IMR-90 (cell line): ENCODE data around the gene PCGF5. TPM values are rescaled to one million over a fixed set of nuclear protein-coding genes. Genes with fewer than 3 reads are reported as not detected.

Experiments used
- ATAC-seq: fragments of 200-7000 bp; cut with Tn5 transposase; 2 replicates; pipeline ENCODE4 v1.9.1; 2020; ENCODE audit warnings: low read depth, mild to moderate bottlenecking, moderate library complexity
- BruUV-seq: library from RNA; stranded (reverse); fragments of 400-500 nt; replicated peaks from 2 replicates; lab custom pipeline; 2021; lab: Mats Ljungman, UMichigan
- CTCF ChIA-PET: fragments of 300-600 bp; formaldehyde crosslinking; extraction: SDS; loops from one replicate; lab custom pipeline; 2021; ENCODE audit warnings: antibody characterized with exemption; lab: Yijun Ruan, JAX
- POLR2A ChIA-PET: fragments of 300-600 bp; sonication (Branson Sonifier 250); formaldehyde crosslinking; loops from one replicate; lab custom pipeline; 2022; ENCODE audit warnings: antibody characterized with exemption; ENCODE audit not compliant: unreplicated experiment; lab: Charles Lee
- DNase-seq: peaks from one replicate; pipeline ENCODE4 v3.0.0; 2013
- H2AFZ ChIP-seq: replicated peaks from 2 replicates; pipeline ENCODE3; 2013; ENCODE audit warnings: low read length, mild to moderate bottlenecking; ENCODE audit not compliant: poor library complexity
- H2AK5ac ChIP-seq: 2 replicates; pipeline ENCODE4 v1.6.1; 2013; ENCODE audit warnings: low read depth, low read length, inconsistent platforms
- H2AK9ac ChIP-seq: replicated peaks from 2 replicates; pipeline ENCODE3; 2013; ENCODE audit warnings: mild to moderate bottlenecking, low read depth, low read length, moderate library complexity; ENCODE audit not compliant: poor library complexity
- H2BK120ac ChIP-seq: 2 replicates; pipeline ENCODE4 v1.6.1; 2013; ENCODE audit warnings: low read depth, low read length, inconsistent platforms
- H2BK15ac ChIP-seq: 3 replicates; pipeline ENCODE4 v1.6.1; 2013; ENCODE audit warnings: low read depth, low read length, inconsistent platforms
- H2BK20ac ChIP-seq: 2 replicates; pipeline ENCODE4 v1.6.1; 2013; ENCODE audit warnings: low read depth, mild to moderate bottlenecking, inconsistent platforms, low read length, moderate library complexity
- H2BK5ac ChIP-seq: 2 replicates; pipeline ENCODE4 v1.6.1; 2013; ENCODE audit warnings: mild to moderate bottlenecking, low read depth, low read length, inconsistent platforms; ENCODE audit not compliant: poor library complexity, severe bottlenecking
- H3K14ac ChIP-seq: replicated peaks from 2 replicates; pipeline ENCODE4 v1.6.1; 2013; ENCODE audit warnings: low read depth, low read length, inconsistent platforms
- H3K18ac ChIP-seq: 2 replicates; pipeline ENCODE4 v1.6.1; 2013; ENCODE audit warnings: low read depth, low read length, control low read depth
- H3K23ac ChIP-seq: 2 replicates; pipeline ENCODE4 v1.6.1; 2013; ENCODE audit warnings: low read depth, low read length, inconsistent platforms
- H3K27ac ChIP-seq: 2 replicates; pipeline ENCODE4 v1.5.1; 2013; ENCODE audit warnings: mild to moderate bottlenecking, control low read depth, low read length; ENCODE audit not compliant: insufficient read depth
- H3K27me3 ChIP-seq: 2 replicates; pipeline ENCODE4 v1.6.1; 2013; ENCODE audit warnings: low read length; ENCODE audit not compliant: control insufficient read depth, insufficient read depth
- H3K36me3 ChIP-seq: 2 replicates; pipeline ENCODE4 v1.6.1; 2013; ENCODE audit warnings: low read length, mixed read lengths; ENCODE audit not compliant: control insufficient read depth, insufficient read depth
- H3K4ac ChIP-seq: 2 replicates; pipeline ENCODE4 v1.6.1; 2013; ENCODE audit warnings: low read depth, low read length, inconsistent platforms
- H3K4me1 ChIP-seq: 2 replicates; pipeline ENCODE4 v1.6.1; 2013; ENCODE audit warnings: low read length, mixed read lengths; ENCODE audit not compliant: control insufficient read depth, insufficient read depth
- H3K4me2 ChIP-seq: 2 replicates; pipeline ENCODE4 v1.6.1; 2013; ENCODE audit warnings: low read depth, mild to moderate bottlenecking, control low read depth, low read length, moderate library complexity
- H3K4me3 ChIP-seq: 2 replicates; pipeline ENCODE4 v1.5.1; 2013; ENCODE audit warnings: low read depth, mild to moderate bottlenecking, control low read depth, low read length, moderate library complexity; ENCODE audit not compliant: insufficient read depth
- H3K56ac ChIP-seq: 2 replicates; pipeline ENCODE4 v1.6.1; 2013; ENCODE audit warnings: low read length, inconsistent platforms; ENCODE audit not compliant: insufficient read depth; ENCODE audit errors: extremely low read depth
- H3K79me1 ChIP-seq, 2 experiments: 2 replicates each; pipeline ENCODE4 v1.6.1; 2013; ENCODE audit warnings: low read length in 2 of 2, inconsistent platforms in 1 of 2, low read depth in 1 of 2
- H3K9ac ChIP-seq: 2 replicates; pipeline ENCODE4 v1.6.1; 2013; ENCODE audit warnings: low read depth, low read length, control low read depth
- H3K9me1 ChIP-seq: 2 replicates; pipeline ENCODE4 v1.6.1; 2013; ENCODE audit warnings: low read length, inconsistent platforms; ENCODE audit not compliant: insufficient read depth
- H3K9me3 ChIP-seq: 2 replicates; pipeline ENCODE4 v1.6.1; 2013; ENCODE audit warnings: low read length; ENCODE audit not compliant: control insufficient read depth, insufficient read depth
- H4K20me1 ChIP-seq: 2 replicates; pipeline ENCODE4 v1.6.1; 2013; ENCODE audit warnings: low read length, inconsistent platforms; ENCODE audit not compliant: insufficient read depth
- H4K5ac ChIP-seq: 2 replicates; pipeline ENCODE4 v1.6.1; 2013; ENCODE audit warnings: mild to moderate bottlenecking, low read depth, low read length, control low read depth
- H4K8ac ChIP-seq, 2 experiments: 2 replicates each; pipeline ENCODE4 v1.6.1; 2013; ENCODE audit warnings: low read depth in 2 of 2, low read length in 2 of 2, control low read depth in 1 of 2, inconsistent platforms in 1 of 2
- H4K91ac ChIP-seq: 2 replicates; pipeline ENCODE4 v1.6.1; 2013; ENCODE audit warnings: low read depth, low read length, inconsistent platforms; ENCODE audit not compliant: insufficient read depth
- BHLHE40 ChIP-seq: fragments of 150-350 bp; IDR thresholded peaks from 2 replicates; pipeline ENCODE4 v1.6.1; 2016; ENCODE audit warnings: mild to moderate bottlenecking, low read depth, low read length
- CEBPB ChIP-seq: IDR thresholded peaks from 2 replicates; pipeline ENCODE4 v1.6.1; 2012; ENCODE audit warnings: low read depth, low read length, improper control_type of control experiment
- CHD1 ChIP-seq: IDR thresholded peaks from 2 replicates; pipeline ENCODE4 v1.6.1; 2012; ENCODE audit warnings: low read depth, low read length, improper control_type of control experiment
- CTCF ChIP-seq: conservative IDR thresholded peaks from 2 replicates; pipeline ENCODE4 v1.5.1; 2012; ENCODE audit warnings: mild to moderate bottlenecking, low read depth, low read length, improper control_type of control experiment
- ELK1 ChIP-seq: fragments of 150-350 bp; IDR thresholded peaks from 2 replicates; pipeline ENCODE4 v1.6.1; 2016; ENCODE audit warnings: low read depth, mild to moderate bottlenecking, low read length, moderate library complexity, borderline replicate concordance
- FOS ChIP-seq: fragments of 150-350 bp; IDR thresholded peaks from 2 replicates; pipeline ENCODE4 v1.6.1; 2016; ENCODE audit warnings: low read depth, low read length
- MAFK ChIP-seq: IDR thresholded peaks from 2 replicates; pipeline ENCODE4 v1.6.1; 2012; ENCODE audit warnings: low read depth, low read length, improper control_type of control experiment
- MAZ ChIP-seq: IDR thresholded peaks from 2 replicates; pipeline ENCODE4 v1.6.1; 2012; ENCODE audit warnings: low read depth, mild to moderate bottlenecking, low read length, improper control_type of control experiment, moderate library complexity, borderline replicate concordance
- MXI1 ChIP-seq: IDR thresholded peaks from 2 replicates; pipeline ENCODE4 v1.6.1; 2012; ENCODE audit warnings: low read depth, mild to moderate bottlenecking, low read length, moderate library complexity, borderline replicate concordance
- NFE2L2 ChIP-seq: fragments of 150-350 bp; IDR thresholded peaks from 2 replicates; pipeline ENCODE4 v1.6.1; 2016; ENCODE audit warnings: low read depth, mild to moderate bottlenecking, low read length
- POLR2A ChIP-seq: IDR thresholded peaks from 2 replicates; pipeline ENCODE4 v1.6.1; 2012; ENCODE audit warnings: mild to moderate bottlenecking, low read depth, low read length
- RAD21 ChIP-seq: IDR thresholded peaks from 2 replicates; pipeline ENCODE4 v1.6.1; 2012; ENCODE audit warnings: low read length, improper control_type of control experiment
- RCOR1 ChIP-seq: IDR thresholded peaks from 2 replicates; pipeline ENCODE4 v1.6.1; 2012; ENCODE audit warnings: mild to moderate bottlenecking, low read length, improper control_type of control experiment; ENCODE audit not compliant: insufficient replicate concordance
- RFX5 ChIP-seq: IDR thresholded peaks from 2 replicates; pipeline ENCODE4 v1.8.0; 2012; ENCODE audit warnings: low read depth, mild to moderate bottlenecking, low read length, moderate library complexity
- SMC3 ChIP-seq: fragments of 150-350 bp; IDR thresholded peaks from 2 replicates; pipeline ENCODE4 v1.6.1; 2016; ENCODE audit warnings: low read depth, mild to moderate bottlenecking, antibody characterized with exemption, low read length, moderate library complexity
- USF2 ChIP-seq: fragments of 150-350 bp; IDR thresholded peaks from 2 replicates; pipeline ENCODE4 v1.6.1; 2017; ENCODE audit warnings: mild to moderate bottlenecking, antibody characterized with exemption, low read length, low read depth
- WGBS, 2 experiments: methylation state at CpG; one replicate each; pipeline versions ENCODE4 v1.1.5 to v1.1.7; 2013; ENCODE audit warnings: missing lambda C conversion rate in 2 of 2; ENCODE audit not compliant: insufficient read length in 1 of 2; ENCODE audit errors: extremely low coverage in 2 of 2; 5-methylcytosine and 5-hydroxymethylcytosine counted together
- dilution Hi-C: fragments of 300-500 bp; cut with HindIII; formaldehyde crosslinking; loops from one replicate; pipeline ENCODE4 v1.14.3; 2018; ENCODE audit warnings: low sequenced_read_pairs; ENCODE audit not compliant: unreplicated experiment
- in situ Hi-C: fragments of 300-500 bp; cut with MboI; formaldehyde crosslinking; loops from 3 replicates; pipeline ENCODE4 v1.14.3; 2019; ENCODE audit warnings: low sequenced_read_pairs, inconsistent platforms, mixed read lengths
- intact Hi-C: fragments of 100-400 bp; cut with micrococcal nuclease; formaldehyde crosslinking; loops from 2 replicates; pipeline ENCODE4 v1.10.0; 2022
- polyA plus RNA-seq, 3 experiments: library from polyadenylated mRNA; depleted of rRNA; stranded (reverse); fragments of >200 nt; gene quantifications; 2 replicates each; pipeline ENCODE4 v1.2.3, GENCODE V29; 2012; ENCODE audit warnings: low replicate concordance in 1 of 3
- total RNA-seq: library from RNA; depleted of rRNA; stranded (reverse); fragments of >200 nt; gene quantifications from 2 replicates; pipeline ENCODE4 v1.2.3, GENCODE V29; 2012

The PCGF5 gene
- total and polyA plus RNA-seq, 2 of the 4 experiments (the other 2 are of a cell fraction) = 9.0 to 18.1 TPM

DNA sequence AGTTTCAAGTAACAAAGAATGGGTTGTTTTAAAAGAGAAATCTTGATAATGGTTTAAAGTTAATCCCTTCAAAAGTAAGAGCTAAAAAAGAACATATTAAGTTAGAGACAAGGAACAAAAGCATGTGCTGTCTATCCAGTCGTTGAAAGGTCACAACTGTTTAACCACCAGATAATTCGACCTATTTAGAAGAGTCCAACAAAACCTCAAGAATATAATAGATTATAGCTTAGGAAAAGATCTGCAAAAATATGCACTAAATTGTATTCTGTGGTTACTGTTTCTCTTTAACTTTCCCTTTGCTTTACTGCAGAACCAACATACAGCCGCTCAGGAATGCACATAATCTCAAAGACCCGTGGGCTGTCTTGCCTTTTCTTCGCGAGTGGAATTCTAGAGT, 74.9 kb downstream of the PCGF5 start:
- Histone ChIP-seq H2AK5ac (no peak overlapping the region), H2AK9ac (no peak overlapping the region), H2BK5ac (no peak overlapping the region), H3K14ac (no peak overlapping the region), H3K23ac (no peak overlapping the region), H2BK120ac (no peak overlapping the region), H3K9ac (no peak overlapping the region), H3K56ac (no peak overlapping the region), H3K79me1 (no peaks in the 10 kb centered on the region), H3K27ac (no peak overlapping the region), H4K5ac (no peak overlapping the region), H3K4me2 (no peak overlapping the region), H3K18ac (no peak overlapping the region), H3K9me3 (no peaks in the 10 kb centered on the region), H4K91ac (no peak overlapping the region), H3K9me1 (no peaks in the 10 kb centered on the region; the same call in 1 of the 2 replicates), H3K4ac (no peak overlapping the region), H3K4me3 (no peak overlapping the region), H3K4me1 (peaks cover 6% of the 10 kb centered on the region), H3K36me3 (no peaks in the 10 kb centered on the region), H2AFZ (no peak overlapping the region), H4K20me1 (no peaks in the 10 kb centered on the region), H2BK15ac (no peak overlapping the region), H3K27me3 (peaks cover 2% of the 10 kb centered on the region; the same call in 1 of the 2 replicates), H4K8ac (no peak overlapping the region), H2BK20ac (no peak overlapping the region)
- ATAC-seq (no peak), DNase-seq (no peak)
- TF ChIP-seq RCOR1 (no peak), FOS (no peak), POLR2A (no peak), MXI1 (no peak), MAFK (no peak), CHD1 (no peak), CEBPB (no peak), MAZ (no peak), USF2 (no peak), RFX5 (no peak), BHLHE40 (no peak), CTCF (no peak), ELK1 (no peak), NFE2L2 (no peak), SMC3 (no peak), RAD21 (no peak)
- in situ Hi-C loops = loop anchor here (5.0 to 10.0 kb wide), 3 partner anchors 92 to 619 kb away; partner anchors contain the start of gene PPP1R3C
- no TSS peak for BruUV-seq
- dilution Hi-C loops = no loop called here
- WGBS, 2 experiments = no CpG with 5 or more reads among the region's 6 CpGs
- intact Hi-C loops = loop anchor here (10.0 kb wide), 2 partner anchors 199 to 529 kb away; no protein-coding TSS in a partner anchor
- ChIA-PET CTCF (interaction anchor here (0.6 kb wide), 1 partner anchor 226 kb away, joined by 3 read pairs; no protein-coding TSS in a partner anchor), POLR2A (no interaction called here)
